ENCODE data around the gene PRIM2. TPM values are rescaled to one million over a fixed set of nuclear protein-coding genes. Genes with fewer than 3 reads are reported as not detected.
"Not testable (repeated sequence)": the region's sequence is repeated elsewhere in the genome, so short reads cannot be mapped to it uniquely, and the experiment has no call there.

PRIM2 gene
- total RNA-seq, 4 donors from 2014 or later: 6.0 to 15.0 (median 7.0) TPM

DNA sequence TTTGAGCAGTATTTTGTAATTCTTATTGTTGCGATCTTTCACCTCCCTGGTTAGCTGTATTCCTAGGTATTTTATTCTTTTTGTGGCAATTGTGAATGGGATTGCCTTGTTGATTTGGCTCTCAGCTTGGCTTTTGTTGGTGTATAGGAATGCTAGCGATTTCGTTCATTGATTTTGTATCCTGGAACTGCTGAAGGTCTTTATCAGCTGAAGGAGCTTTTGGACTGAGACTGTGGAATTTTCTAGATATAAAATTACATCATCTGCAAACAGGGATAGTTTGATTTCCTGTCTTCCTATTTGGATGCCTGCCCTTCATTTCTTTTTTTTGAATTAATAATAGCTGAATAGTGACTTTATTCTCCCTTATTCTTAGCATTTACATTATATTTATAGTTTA, 74.6 kb downstream of the PRIM2 start:
- H3K27ac ChIP-seq (replicated peaks in 1 of 4); H3K4me1 ChIP-seq; DNase-seq (ENCODE audit: extremely low spot score); H3K4me3 ChIP-seq; H3K36me3 ChIP-seq; intact Hi-C loops (cut with DNase I); H3K27me3 ChIP-seq: not testable (repeated sequence)
- WGBS: 94% methylated on average over 3 of the region's 3 CpGs
- H3K9me3 ChIP-seq: peaks cover 0 to 10% (median 9%) of the 10 kb centered on the region in 4 donors

GRCh38 chr6:57419341-57419740, 101.9 kb downstream of the PRIM2 start:
- H3K9me3 ChIP-seq; H3K4me3 ChIP-seq; H3K27me3 ChIP-seq; H3K36me3 ChIP-seq; DNase-seq (ENCODE audit: extremely low spot score); H3K27ac ChIP-seq (replicated peaks in 1 of 4); H3K4me1 ChIP-seq; intact Hi-C loops (cut with DNase I): not testable (repeated sequence)

DNA sequence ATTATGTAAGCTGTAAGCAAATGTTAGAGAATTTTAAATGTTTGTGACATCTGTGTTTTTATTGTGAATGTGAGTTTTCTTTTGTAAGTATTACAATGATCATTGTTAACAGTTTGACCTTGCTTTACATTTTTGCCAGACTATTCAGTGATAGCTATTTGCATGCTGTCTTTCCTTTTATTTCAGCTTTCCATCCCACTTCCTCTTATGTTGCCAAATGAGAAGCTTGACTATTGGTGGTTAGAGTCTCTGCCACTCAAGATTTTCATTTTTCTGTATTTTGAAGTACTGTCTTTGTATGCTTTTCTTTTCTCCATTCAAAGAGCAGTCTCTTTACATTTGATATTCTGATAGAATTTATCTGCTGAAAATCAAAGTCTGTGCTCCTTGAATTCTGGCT, 104.1 kb downstream of the PRIM2 start:
- no peak overlapping the region for H3K27ac ChIP-seq (replicated peaks in 1 of 4)
- no peak overlapping the region for H3K4me3 ChIP-seq
- H3K27me3 ChIP-seq: no peaks in the 10 kb centered on the region
- intact Hi-C loops (cut with DNase I): no loop called here
- TF ChIP-seq EP300 (IDR thresholded peaks at IDR 0.05) (no peak), CTCF (IDR thresholded peaks at IDR 0.05) (no peak), POLR2A (IDR thresholded peaks at IDR 0.05; ENCODE audit: low read depth) (no peak)
- no peak for DNase-seq (ENCODE audit: extremely low spot score)
- H3K4me1 ChIP-seq: no peaks in the 10 kb centered on the region
- no peaks in the 10 kb centered on the region for H3K36me3 ChIP-seq
- H3K9me3 ChIP-seq: no peaks in the 10 kb centered on the region

- no peak overlapping the region for H3K27ac ChIP-seq (replicated peaks in 1 of 4)
- DNase-seq (ENCODE audit: extremely low spot score): no peak
- H3K4me3 ChIP-seq: no peak overlapping the region
- no peaks in the 10 kb centered on the region for H3K4me1 ChIP-seq
- TF ChIP-seq POLR2A (IDR thresholded peaks at IDR 0.05; ENCODE audit: low read depth) (no peak), EP300 (IDR thresholded peaks at IDR 0.05) (no peak), POLR2AphosphoS5 (IDR thresholded peaks at IDR 0.05) (no peak), CTCF (IDR thresholded peaks at IDR 0.05) (no peak)
- no peaks in the 10 kb centered on the region for H3K36me3 ChIP-seq
- intact Hi-C loops (cut with DNase I): no loop called here
- 87% methylated on average over 5 of the region's 5 CpGs for WGBS
- H3K27me3 ChIP-seq: no peaks in the 10 kb centered on the region
- H3K9me3 ChIP-seq: no peaks in the 10 kb centered on the region
Measured at GRCh38 chr6:57423468-57423867, 106.0 kb downstream of the PRIM2 start.

- H3K36me3 ChIP-seq; H3K27ac ChIP-seq (replicated peaks in 1 of 4); DNase-seq (ENCODE audit: extremely low spot score); H3K4me3 ChIP-seq; H3K9me3 ChIP-seq; H3K27me3 ChIP-seq; intact Hi-C loops (cut with DNase I): not testable (repeated sequence)
- peaks cover 6 to 25% (median 10%) of the 10 kb centered on the region in 4 donors for H3K4me1 ChIP-seq
Measured at GRCh38 chr6:57431742-57432141, 114.3 kb downstream of the PRIM2 start.

- Histone ChIP-seq H3K9me3 (no peaks in the 10 kb centered on the region), H3K36me3 (no peaks in the 10 kb centered on the region), H3K4me3 (no peak overlapping the region), H3K4me1 (peaks cover 6 to 25% (median 10%) of the 10 kb centered on the region in 4 donors), H3K27ac (replicated peaks in 1 of 4) (no peak overlapping the region), H3K27me3 (no peaks in the 10 kb centered on the region)
- WGBS: 62% methylated on average over 2 of the region's 2 CpGs
- intact Hi-C loops (cut with DNase I): no loop called here
- TF ChIP-seq POLR2AphosphoS5 (IDR thresholded peaks at IDR 0.05) (no peak), CTCF (IDR thresholded peaks at IDR 0.05) (no peak), EP300 (IDR thresholded peaks at IDR 0.05) (no peak), POLR2A (IDR thresholded peaks at IDR 0.05; ENCODE audit: low read depth) (no peak)
- DNase-seq (ENCODE audit: extremely low spot score): no peak
Measured at GRCh38 chr6:57432157-57432556, 114.7 kb downstream of the PRIM2 start.

Measured in esophagus muscularis mucosa (tissue), 4 donors.